ENCODE data around the gene CABLES1. TPM values are rescaled to one million over a fixed set of nuclear protein-coding genes. Genes with fewer than 3 reads are reported as not detected.

Gene CABLES1
- total and polyA plus RNA-seq, 9 donors: 3.7 to 8.6 (median 6.2) TPM

GRCh38 chr18:23204589-23205235 lies 69.4 kb downstream of the CABLES1 start:
- no peak overlapping the region for H3K27ac ChIP-seq (ENCODE audit: low read length)
- WGBS (ENCODE audit: insufficient coverage): no CpG with 5 or more reads among the region's 10 CpGs

GRCh38 chr18:23205980-23206379 lies 70.7 kb downstream of the CABLES1 start:
- DNase-seq: no peak
- WGBS (ENCODE audit: insufficient coverage): 91% methylated on average over 4 of the region's 9 CpGs
- H3K36me3 ChIP-seq (ENCODE audit: control insufficient read depth, insufficient read depth, low read length): peaks cover 21% of the 10 kb centered on the region
- no peak overlapping the region for H3K27ac ChIP-seq (ENCODE audit: low read length)
- peaks cover 7% of the 10 kb centered on the region for H3K9me3 ChIP-seq (replicated peaks; ENCODE audit: control insufficient read depth, low read depth, low read length)
- no peak overlapping the region for H3K4me3 ChIP-seq (ENCODE audit: low read length)
- no peaks in the 10 kb centered on the region for H3K4me1 ChIP-seq (ENCODE audit: control insufficient read depth, insufficient read depth, low read length)
- H3K27me3 ChIP-seq (ENCODE audit: control insufficient read depth, insufficient read depth, low read length): no peaks in the 10 kb centered on the region

More at GRCh38 chr18:23204589-23205235, 69.4 kb downstream of the CABLES1 start:
- Histone ChIP-seq H3K4me1 (ENCODE audit: control insufficient read depth, insufficient read depth, low read length) (no peaks in the 10 kb centered on the region), H3K4me3 (ENCODE audit: low read length) (no peak overlapping the region), H3K36me3 (ENCODE audit: control insufficient read depth, insufficient read depth, low read length) (peaks cover 21% of the 10 kb centered on the region), H3K9me3 (replicated peaks; ENCODE audit: control insufficient read depth, low read depth, low read length) (peaks cover 7% of the 10 kb centered on the region), H3K27me3 (ENCODE audit: control insufficient read depth, insufficient read depth, low read length) (no peaks in the 10 kb centered on the region)
- DNase-seq: no peak

- Histone ChIP-seq H3K27ac (ENCODE audit: low read length) (no peak overlapping the region), H3K27me3 (ENCODE audit: control insufficient read depth, insufficient read depth, low read length) (no peaks in the 10 kb centered on the region), H3K36me3 (ENCODE audit: control insufficient read depth, insufficient read depth, low read length) (peaks cover 18% of the 10 kb centered on the region), H3K4me1 (ENCODE audit: control insufficient read depth, insufficient read depth, low read length) (peaks cover 6% of the 10 kb centered on the region), H3K9me3 (replicated peaks; ENCODE audit: control insufficient read depth, low read depth, low read length) (peaks cover 7% of the 10 kb centered on the region), H3K4me3 (ENCODE audit: low read length) (no peak overlapping the region)
- DNase-seq: no peak
- WGBS (ENCODE audit: insufficient coverage): 85% methylated on average over 8 of the region's 9 CpGs
These were observed 72.1 kb downstream of the CABLES1 start for GRCh38 chr18:23207191-23207955.

GRCh38 chr18:23207994-23208393 lies 72.7 kb downstream of the CABLES1 start:
- DNase-seq: no peak
- H3K4me1 ChIP-seq (ENCODE audit: control insufficient read depth, insufficient read depth, low read length): peaks cover 6% of the 10 kb centered on the region
- peaks cover 7% of the 10 kb centered on the region for H3K9me3 ChIP-seq (replicated peaks; ENCODE audit: control insufficient read depth, low read depth, low read length)
- H3K36me3 ChIP-seq (ENCODE audit: control insufficient read depth, insufficient read depth, low read length): peaks cover 18% of the 10 kb centered on the region
- no peak overlapping the region for H3K4me3 ChIP-seq (ENCODE audit: low read length)
- WGBS (ENCODE audit: insufficient coverage): 94% methylated on average over 1 of the region's 6 CpGs
- no peak overlapping the region for H3K27ac ChIP-seq (ENCODE audit: low read length)
- no peaks in the 10 kb centered on the region for H3K27me3 ChIP-seq (ENCODE audit: control insufficient read depth, insufficient read depth, low read length)

GRCh38 chr18:23208600-23208999 lies 73.3 kb downstream of the CABLES1 start:
- Histone ChIP-seq H3K27ac (ENCODE audit: low read length) (no peak overlapping the region), H3K36me3 (ENCODE audit: control insufficient read depth, insufficient read depth, low read length) (peaks cover 18% of the 10 kb centered on the region), H3K9me3 (replicated peaks; ENCODE audit: control insufficient read depth, low read depth, low read length) (peaks cover 7% of the 10 kb centered on the region), H3K27me3 (ENCODE audit: control insufficient read depth, insufficient read depth, low read length) (no peaks in the 10 kb centered on the region), H3K4me1 (ENCODE audit: control insufficient read depth, insufficient read depth, low read length) (peaks cover 6% of the 10 kb centered on the region), H3K4me3 (ENCODE audit: low read length) (no peak overlapping the region)
- 100% methylated on average over 3 of the region's 3 CpGs for WGBS (ENCODE audit: insufficient coverage)
- no peak for DNase-seq

GRCh38 chr18:23209031-23209430 lies 73.7 kb downstream of the CABLES1 start:
- peaks cover 18% of the 10 kb centered on the region for H3K36me3 ChIP-seq (ENCODE audit: control insufficient read depth, insufficient read depth, low read length)
- DNase-seq: no peak
- no peak overlapping the region for H3K4me3 ChIP-seq (ENCODE audit: low read length)
- H3K9me3 ChIP-seq (replicated peaks; ENCODE audit: control insufficient read depth, low read depth, low read length): peaks cover 7% of the 10 kb centered on the region
- H3K4me1 ChIP-seq (ENCODE audit: control insufficient read depth, insufficient read depth, low read length): peaks cover 6% of the 10 kb centered on the region
- no peak overlapping the region for H3K27ac ChIP-seq (ENCODE audit: low read length)
- no CpG with 5 or more reads among the region's 3 CpGs for WGBS (ENCODE audit: insufficient coverage)
- H3K27me3 ChIP-seq (ENCODE audit: control insufficient read depth, insufficient read depth, low read length): no peaks in the 10 kb centered on the region

GRCh38 chr18:23209796-23210195 lies 74.5 kb downstream of the CABLES1 start:
- WGBS (ENCODE audit: insufficient coverage): 83% methylated on average over 3 of the region's 7 CpGs
- Histone ChIP-seq H3K4me1 (ENCODE audit: control insufficient read depth, insufficient read depth, low read length) (peaks cover 6% of the 10 kb centered on the region), H3K9me3 (replicated peaks; ENCODE audit: control insufficient read depth, low read depth, low read length) (peaks cover 7% of the 10 kb centered on the region), H3K36me3 (ENCODE audit: control insufficient read depth, insufficient read depth, low read length) (peaks cover 18% of the 10 kb centered on the region), H3K27ac (ENCODE audit: low read length) (no peak overlapping the region), H3K27me3 (ENCODE audit: control insufficient read depth, insufficient read depth, low read length) (no peaks in the 10 kb centered on the region), H3K4me3 (ENCODE audit: low read length) (no peak overlapping the region)
- no peak for DNase-seq

- H3K27ac ChIP-seq (ENCODE audit: low read length): no peak overlapping the region
- WGBS (ENCODE audit: insufficient coverage): 78% methylated on average over 5 of the region's 7 CpGs
- no peaks in the 10 kb centered on the region for H3K27me3 ChIP-seq (ENCODE audit: control insufficient read depth, insufficient read depth, low read length)
- peaks cover 6% of the 10 kb centered on the region for H3K4me1 ChIP-seq (ENCODE audit: control insufficient read depth, insufficient read depth, low read length)
- peaks cover 23% of the 10 kb centered on the region for H3K36me3 ChIP-seq (ENCODE audit: control insufficient read depth, insufficient read depth, low read length)
- DNase-seq: no peak
- peaks cover 7% of the 10 kb centered on the region for H3K9me3 ChIP-seq (replicated peaks; ENCODE audit: control insufficient read depth, low read depth, low read length)
- H3K4me3 ChIP-seq (ENCODE audit: low read length): no peak overlapping the region
These were observed 75.2 kb downstream of the CABLES1 start for GRCh38 chr18:23210526-23210925.

GRCh38 chr18:23211146-23211545 lies 75.9 kb downstream of the CABLES1 start:
- H3K36me3 ChIP-seq (ENCODE audit: control insufficient read depth, insufficient read depth, low read length): peaks cover 22% of the 10 kb centered on the region
- no peak overlapping the region for H3K4me3 ChIP-seq (ENCODE audit: low read length)
- WGBS (ENCODE audit: insufficient coverage): 100% methylated on average over 2 of the region's 3 CpGs
- H3K4me1 ChIP-seq (ENCODE audit: control insufficient read depth, insufficient read depth, low read length): peaks cover 6% of the 10 kb centered on the region
- no peak for DNase-seq
- H3K9me3 ChIP-seq (replicated peaks; ENCODE audit: control insufficient read depth, low read depth, low read length): peaks cover 7% of the 10 kb centered on the region
- no peaks in the 10 kb centered on the region for H3K27me3 ChIP-seq (ENCODE audit: control insufficient read depth, insufficient read depth, low read length)
- H3K27ac ChIP-seq (ENCODE audit: low read length): no peak overlapping the region

- Histone ChIP-seq H3K36me3 (ENCODE audit: control insufficient read depth, insufficient read depth, low read length) (peaks cover 19% of the 10 kb centered on the region), H3K4me1 (ENCODE audit: control insufficient read depth, insufficient read depth, low read length) (peaks cover 6% of the 10 kb centered on the region), H3K27ac (ENCODE audit: low read length) (no peak overlapping the region), H3K9me3 (replicated peaks; ENCODE audit: control insufficient read depth, low read depth, low read length) (peaks cover 7% of the 10 kb centered on the region), H3K27me3 (ENCODE audit: control insufficient read depth, insufficient read depth, low read length) (no peaks in the 10 kb centered on the region), H3K4me3 (ENCODE audit: low read length) (no peak overlapping the region)
- DNase-seq: no peak
- WGBS (ENCODE audit: insufficient coverage): 83% methylated on average over 1 of the region's 3 CpGs
These were observed 76.9 kb downstream of the CABLES1 start for GRCh38 chr18:23212161-23212560.

Data from muscle of leg (tissue), 11 donors.